NT2/D1 (cell line): Measurements from ENCODE around the gene CRYAA.
"Not testable (repeated sequence)": the region's sequence is repeated elsewhere in the genome, so short reads cannot be mapped to it uniquely, and the experiment has no call there.

ENCODE experiments used
- SUZ12 ChIP-seq: IDR thresholded peaks from 2 replicates; pipeline ENCODE4 v1.6.1; 2011; ENCODE audit not compliant: insufficient read length, insufficient read depth; ENCODE audit errors: extremely low read depth
- YY1 ChIP-seq: IDR thresholded peaks from 2 replicates; pipeline ENCODE4 v1.6.1; 2011; ENCODE audit not compliant: insufficient read length, insufficient read depth
- ZNF274 ChIP-seq: IDR thresholded peaks from 2 replicates; pipeline ENCODE4 v1.6.1; 2011; ENCODE audit warnings: mild to moderate bottlenecking, low read depth, low read length

DNA sequence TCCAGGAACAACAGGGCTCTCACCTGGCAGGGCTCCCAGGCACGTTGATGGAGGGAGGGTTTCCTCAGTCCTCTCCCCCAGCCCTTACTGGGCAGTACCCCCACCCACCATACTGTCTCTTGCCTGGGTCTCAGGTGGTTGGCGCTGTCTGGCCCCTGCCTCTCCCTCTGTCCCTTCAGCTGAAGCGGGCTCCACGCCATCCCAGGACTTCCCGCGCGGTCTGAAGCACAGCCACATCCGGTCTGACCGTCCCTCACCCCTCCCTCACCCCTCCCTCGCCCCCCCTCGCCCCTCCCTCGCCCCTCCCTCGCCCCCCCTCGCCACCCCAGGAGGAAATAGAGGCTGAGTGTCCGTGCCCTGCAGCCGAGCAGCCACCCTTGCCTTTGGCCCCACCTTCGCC is 27.4 kb upstream of the CRYAA start:
- not testable (repeated sequence) for TF ChIP-seq ZNF274, SUZ12, YY1
